C4-2B (cell line): Measurements from ENCODE around the gene DET1.
"Not testable (repeated sequence)": the region's sequence is repeated elsewhere in the genome, so short reads cannot be mapped to it uniquely, and the experiment has no call there.

Source experiments
- ZFX ChIP-seq: fragments of 450-650 bp; IDR thresholded peaks from 2 replicates; pipeline ENCODE4 v1.6.1; 2017
- TF ChIP-seq, protein P1 (sequence below): fragments of 450-650 bp; conservative IDR thresholded peaks from 2 replicates; pipeline ENCODE4 v1.5.1; 2017; ENCODE audit warnings: mild to moderate bottlenecking

DNA sequence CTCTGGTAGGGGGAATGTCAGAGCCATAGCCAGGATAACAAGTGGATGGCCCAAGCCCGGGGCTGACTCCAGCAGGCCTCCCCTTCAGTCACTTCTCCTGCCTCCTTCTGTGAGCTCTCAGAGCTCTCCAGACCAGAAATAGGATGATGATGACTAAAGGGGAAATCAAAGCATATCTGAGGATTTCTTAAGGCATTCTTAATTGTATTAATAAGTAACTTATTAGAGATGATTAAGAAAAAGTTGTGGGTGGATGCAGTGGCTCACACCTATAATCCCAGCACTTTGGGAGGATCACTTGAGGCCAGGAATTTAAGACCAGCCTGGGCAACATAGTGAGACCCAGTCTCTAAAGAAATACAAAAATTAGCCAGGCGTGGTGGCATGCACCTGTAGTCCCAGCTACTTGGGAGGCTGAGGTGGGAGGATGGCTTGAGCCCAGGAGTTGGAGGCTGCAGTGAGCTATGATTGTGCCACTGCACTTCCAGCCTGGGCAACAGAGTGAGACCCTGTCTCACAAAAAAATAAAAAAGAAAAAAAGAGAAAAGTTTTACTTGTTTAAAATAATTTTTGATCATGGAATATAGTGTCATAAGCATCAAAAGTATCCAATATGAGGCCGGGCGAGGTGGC, 72.7 kb downstream of the DET1 start:
- TF ChIP-seq, protein P1, sequence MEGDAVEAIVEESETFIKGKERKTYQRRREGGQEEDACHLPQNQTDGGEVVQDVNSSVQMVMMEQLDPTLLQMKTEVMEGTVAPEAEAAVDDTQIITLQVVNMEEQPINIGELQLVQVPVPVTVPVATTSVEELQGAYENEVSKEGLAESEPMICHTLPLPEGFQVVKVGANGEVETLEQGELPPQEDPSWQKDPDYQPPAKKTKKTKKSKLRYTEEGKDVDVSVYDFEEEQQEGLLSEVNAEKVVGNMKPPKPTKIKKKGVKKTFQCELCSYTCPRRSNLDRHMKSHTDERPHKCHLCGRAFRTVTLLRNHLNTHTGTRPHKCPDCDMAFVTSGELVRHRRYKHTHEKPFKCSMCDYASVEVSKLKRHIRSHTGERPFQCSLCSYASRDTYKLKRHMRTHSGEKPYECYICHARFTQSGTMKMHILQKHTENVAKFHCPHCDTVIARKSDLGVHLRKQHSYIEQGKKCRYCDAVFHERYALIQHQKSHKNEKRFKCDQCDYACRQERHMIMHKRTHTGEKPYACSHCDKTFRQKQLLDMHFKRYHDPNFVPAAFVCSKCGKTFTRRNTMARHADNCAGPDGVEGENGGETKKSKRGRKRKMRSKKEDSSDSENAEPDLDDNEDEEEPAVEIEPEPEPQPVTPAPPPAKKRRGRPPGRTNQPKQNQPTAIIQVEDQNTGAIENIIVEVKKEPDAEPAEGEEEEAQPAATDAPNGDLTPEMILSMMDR, result not testable (repeated sequence)
- not testable (repeated sequence) for TF ChIP-seq ZFX
